Measurements from ENCODE around the gene THUMPD3.

Gene THUMPD3

GRCh38 chr3:9339761-9340471 is 22.9 kb upstream of the THUMPD3 start:
- no peak; the same call in 2 of the 3 replicates for ATAC-seq
- TF ChIP-seq SNAI2 (CRISPR knock-in tag; IDR thresholded peaks at IDR 0.05) (no peak), ARNTL (CRISPR knock-in tag; IDR thresholded peaks at IDR 0.05; ENCODE audit: borderline replicate concordance, low read depth) (no peak), GLIS3 (CRISPR knock-in tag; IDR thresholded peaks at IDR 0.05) (no peak), ESRRG (CRISPR knock-in tag; IDR thresholded peaks at IDR 0.05) (no peak), RARB (CRISPR knock-in tag; IDR thresholded peaks at IDR 0.05) (no peak), TSHZ2 (CRISPR knock-in tag; IDR thresholded peaks at IDR 0.05) (no peak), ZFP3 (CRISPR knock-in tag; IDR thresholded peaks at IDR 0.05) (no peak), OSR1 (CRISPR knock-in tag; IDR thresholded peaks at IDR 0.05) (no peak), ZC3H10 (CRISPR knock-in tag; IDR thresholded peaks at IDR 0.05) (no peak), ZNF8 (CRISPR knock-in tag; IDR thresholded peaks at IDR 0.05) (no peak), CSRNP3 (CRISPR knock-in tag; IDR thresholded peaks at IDR 0.05) (no peak), BACH2 (CRISPR knock-in tag; IDR thresholded peaks at IDR 0.05; ENCODE audit: borderline replicate concordance) (no peak), CSDC2 (CRISPR knock-in tag; IDR thresholded peaks at IDR 0.05) (no peak), TCF4 (CRISPR knock-in tag; IDR thresholded peaks at IDR 0.05; ENCODE audit: borderline replicate concordance) (no peak), ZNF70 (CRISPR knock-in tag; IDR thresholded peaks at IDR 0.05) (no peak), ZFP30 (CRISPR knock-in tag; IDR thresholded peaks at IDR 0.05) (no peak)

GRCh38 chr3:9340472-9340902 is 22.4 kb upstream of the THUMPD3 start:
- ATAC-seq, result peak; percentile 96
- TF ChIP-seq CREB5 (CRISPR knock-in tag; IDR thresholded peaks at IDR 0.05; ENCODE audit: low read depth), result no peak
- no peak for TF ChIP-seq ZNF70 (CRISPR knock-in tag; IDR thresholded peaks at IDR 0.05)
- TF ChIP-seq SNAI2 (CRISPR knock-in tag; IDR thresholded peaks at IDR 0.05), result no peak
- no peak for TF ChIP-seq BACH2 (CRISPR knock-in tag; IDR thresholded peaks at IDR 0.05; ENCODE audit: borderline replicate concordance)
- TF ChIP-seq CSDC2 (CRISPR knock-in tag; IDR thresholded peaks at IDR 0.05), result no peak
- TF ChIP-seq RARB (CRISPR knock-in tag; IDR thresholded peaks at IDR 0.05), result no peak
- TF ChIP-seq ZFP3 (CRISPR knock-in tag; IDR thresholded peaks at IDR 0.05), result peak; percentile 61; the same call in 1 of the 2 replicates
- no peak for TF ChIP-seq ZFP30 (CRISPR knock-in tag; IDR thresholded peaks at IDR 0.05)
- no peak for TF ChIP-seq CSRNP3 (CRISPR knock-in tag; IDR thresholded peaks at IDR 0.05)
- TF ChIP-seq PATZ1 (CRISPR knock-in tag; IDR thresholded peaks at IDR 0.05; ENCODE audit: borderline replicate concordance), result no peak
- TF ChIP-seq GLIS3 (CRISPR knock-in tag; IDR thresholded peaks at IDR 0.05), result no peak
- TF ChIP-seq ZC3H10 (CRISPR knock-in tag; IDR thresholded peaks at IDR 0.05), result 0 out of 2 replicates have a peak, but pooled peaks have one; percentile 33
- TF ChIP-seq PPARA (CRISPR knock-in tag; IDR thresholded peaks at IDR 0.05; ENCODE audit: borderline replicate concordance), result no peak
- no peak for TF ChIP-seq POU6F1 (CRISPR knock-in tag; IDR thresholded peaks at IDR 0.05; ENCODE audit: borderline replicate concordance, low read depth)
- no peak for TF ChIP-seq ARNTL (CRISPR knock-in tag; IDR thresholded peaks at IDR 0.05; ENCODE audit: borderline replicate concordance, low read depth)
- peak; percentile 68 for TF ChIP-seq ISL1 (CRISPR knock-in tag; IDR thresholded peaks at IDR 0.05)
- no peak for TF ChIP-seq OSR1 (CRISPR knock-in tag; IDR thresholded peaks at IDR 0.05)
- no peak for TF ChIP-seq ZNF8 (CRISPR knock-in tag; IDR thresholded peaks at IDR 0.05)
- TF ChIP-seq TSHZ2 (CRISPR knock-in tag; IDR thresholded peaks at IDR 0.05), result no peak
- no peak for TF ChIP-seq ZNF565 (CRISPR knock-in tag; conservative IDR thresholded peaks at IDR 0.05; ENCODE audit: low read depth)
- TF ChIP-seq TCF4 (CRISPR knock-in tag; IDR thresholded peaks at IDR 0.05; ENCODE audit: borderline replicate concordance), result no peak
- no peak for TF ChIP-seq ESRRG (CRISPR knock-in tag; IDR thresholded peaks at IDR 0.05)
- TF ChIP-seq TOX (CRISPR knock-in tag; IDR thresholded peaks at IDR 0.05; ENCODE audit: borderline replicate concordance), result no peak
